CD4-positive, alpha-beta T cell treated with Interleukin-4 for 1 hour (primary cell): Measurements from ENCODE around the gene ANKFN1.

Source experiments
- DNase-seq, 2 donors: peaks; one replicate each; pipeline ENCODE4 v3.0.0-alpha.2; 2020 to 2022

The ANKFN1 gene

GRCh38 chr17:56152874-56153602 lies at the start of gene ANKFN1:
Gene ANKFN1, plus strand, starts transcription at chr17:56153475. Its CDS starts 59,193 bp downstream, at chr17:56212668.
- no peak for DNase-seq

- no peak for DNase-seq
Observed at GRCh38 chr17:56108811-56109284, 44.4 kb upstream of the ANKFN1 start.

GRCh38 chr17:56109836-56110235 lies 43.4 kb upstream of the ANKFN1 start:
- no peak for DNase-seq

GRCh38 chr17:56110463-56111135 lies 42.7 kb upstream of the ANKFN1 start:
- DNase-seq: no peak

- no peak for DNase-seq
Observed at GRCh38 chr17:56111706-56112485, 41.4 kb upstream of the ANKFN1 start.

GRCh38 chr17:56113486-56113885 lies 39.8 kb upstream of the ANKFN1 start:
- no peak for DNase-seq

- no peak for DNase-seq
Observed at GRCh38 chr17:56114469-56114868, 38.8 kb upstream of the ANKFN1 start.

GRCh38 chr17:56119191-56119590 lies 34.1 kb upstream of the ANKFN1 start:
- no peak for DNase-seq

GRCh38 chr17:56119936-56120335 lies 33.3 kb upstream of the ANKFN1 start:
- DNase-seq: no peak

GRCh38 chr17:56121191-56122051 lies 31.9 kb upstream of the ANKFN1 start:
- no peak for DNase-seq

GRCh38 chr17:56125830-56126819 lies 27.1 kb upstream of the ANKFN1 start:
- peak in 1 of 2 donors; percentile 8 for DNase-seq

- DNase-seq: no peak
Observed at GRCh38 chr17:56130026-56130425, 23.2 kb upstream of the ANKFN1 start.

GRCh38 chr17:56130631-56131030 lies 22.6 kb upstream of the ANKFN1 start:
- DNase-seq: no peak

- no peak for DNase-seq
Observed at GRCh38 chr17:56131431-56131830, 21.8 kb upstream of the ANKFN1 start.

GRCh38 chr17:56136301-56136700 lies 17.0 kb upstream of the ANKFN1 start:
- no peak for DNase-seq

GRCh38 chr17:56141046-56141839 lies 12.0 kb upstream of the ANKFN1 start:
- no peak for DNase-seq

GRCh38 chr17:56142325-56142724 lies 10.9 kb upstream of the ANKFN1 start:
- DNase-seq: no peak

GRCh38 chr17:56142781-56143180 lies 10.5 kb upstream of the ANKFN1 start:
- no peak for DNase-seq

GRCh38 chr17:56144223-56144622 lies 9.1 kb upstream of the ANKFN1 start:
- DNase-seq: no peak

- DNase-seq: no peak
Observed at GRCh38 chr17:56146534-56146933, 6.7 kb upstream of the ANKFN1 start.
